Activated effector memory CD4-positive, alpha-beta T cell treated with Interleukin-2 at 50 U/mL for 16 hours (primary cell): ENCODE results near the gene ABCB11.
"Not testable (repeated sequence)": the region's sequence is repeated elsewhere in the genome, so short reads cannot be mapped to it uniquely, and the experiment has no call there.

Source experiments
- DNase-seq: peaks from one replicate; pipeline ENCODE4 v3.0.0-alpha.2; 2020

Gene ABCB11

GRCh38 chr2:169031202-169031601 is at the start of gene ABCB11:
TSS of gene ABCB11 (minus strand) at chr2:169031324. CDS start at chr2:169018125, 13,199 bp downstream.
- no peak for DNase-seq

GRCh38 chr2:169080250-169081069 is 49.3 kb upstream of the ABCB11 start:
- DNase-seq: no peak

- no peak for DNase-seq
Observed at GRCh38 chr2:169077674-169078240, 46.6 kb upstream of the ABCB11 start.

GRCh38 chr2:169073963-169074751 is 43.0 kb upstream of the ABCB11 start:
- DNase-seq: no peak

GRCh38 chr2:169073211-169073962 is 42.3 kb upstream of the ABCB11 start:
- no peak for DNase-seq

- DNase-seq: no peak
Observed at GRCh38 chr2:169072163-169072925, 41.2 kb upstream of the ABCB11 start.

- DNase-seq: no peak
Observed at GRCh38 chr2:169071455-169071854, 40.3 kb upstream of the ABCB11 start.

- DNase-seq: no peak
Observed at GRCh38 chr2:169069833-169070232, 38.7 kb upstream of the ABCB11 start.

- no peak for DNase-seq
Observed at GRCh38 chr2:169069341-169069740, 38.2 kb upstream of the ABCB11 start, which contains the start of gene DHRS9. TSS of gene DHRS9 (plus strand) at chr2:169069563. CDS start at chr2:169081582, 12,019 bp downstream.

GRCh38 chr2:169066897-169067296 is 35.8 kb upstream of the ABCB11 start:
- no peak for DNase-seq

GRCh38 chr2:169065864-169066517 is 34.9 kb upstream of the ABCB11 start:
- DNase-seq: no peak

- no peak for DNase-seq
Observed at GRCh38 chr2:169065422-169065821, 34.3 kb upstream of the ABCB11 start.

GRCh38 chr2:169064199-169064598 is 33.1 kb upstream of the ABCB11 start:
- not testable (repeated sequence) for DNase-seq

- DNase-seq: not testable (repeated sequence)
Observed at GRCh38 chr2:169054575-169054974, 23.5 kb upstream of the ABCB11 start.

GRCh38 chr2:169050476-169051240 is 19.5 kb upstream of the ABCB11 start:
- no peak for DNase-seq

GRCh38 chr2:169049142-169049541 is 18.0 kb upstream of the ABCB11 start:
- DNase-seq: no peak

GRCh38 chr2:169047256-169048250 is 16.4 kb upstream of the ABCB11 start:
- no peak for DNase-seq

GRCh38 chr2:169046440-169047151 is 15.5 kb upstream of the ABCB11 start:
- no peak for DNase-seq

- DNase-seq: no peak
Observed at GRCh38 chr2:169042856-169043255, 11.7 kb upstream of the ABCB11 start.
